ENCODE results near the gene SYP. TPM values are rescaled to one million over a fixed set of nuclear protein-coding genes. Genes with fewer than 3 reads are reported as not detected.
"Not testable (repeated sequence)": the region's sequence is repeated elsewhere in the genome, so short reads cannot be mapped to it uniquely, and the experiment has no call there.

SYP gene
- total RNA-seq, 4 donors from 2014 or later: 0.30 to 1.6 (median 1.3) TPM; not detected in 1

- TF ChIP-seq POLR2A (IDR thresholded peaks at IDR 0.05) (no peak), EP300 (IDR thresholded peaks at IDR 0.05) (no peak), CTCF (IDR thresholded peaks at IDR 0.05) (no peak), POLR2AphosphoS5 (IDR thresholded peaks at IDR 0.05) (no peak)
- Histone ChIP-seq H3K4me1 (no peaks in the 10 kb centered on the region), H3K27ac (peak overlapping the region; percentile 94), H3K36me3 (no peaks in the 10 kb centered on the region), H3K27me3 (no peaks in the 10 kb centered on the region), H3K9me3 (no peaks in the 10 kb centered on the region), H3K4me3 (peak overlapping the region; percentile 52)
- no peak for DNase-seq (ENCODE audit: low spot score in 2 of 2)
- 46% methylated on average over 18 of the region's 18 CpGs for WGBS
These were observed 44.6 kb downstream of the SYP start for GRCh38 chrX:49155243-49155899.

DNA sequence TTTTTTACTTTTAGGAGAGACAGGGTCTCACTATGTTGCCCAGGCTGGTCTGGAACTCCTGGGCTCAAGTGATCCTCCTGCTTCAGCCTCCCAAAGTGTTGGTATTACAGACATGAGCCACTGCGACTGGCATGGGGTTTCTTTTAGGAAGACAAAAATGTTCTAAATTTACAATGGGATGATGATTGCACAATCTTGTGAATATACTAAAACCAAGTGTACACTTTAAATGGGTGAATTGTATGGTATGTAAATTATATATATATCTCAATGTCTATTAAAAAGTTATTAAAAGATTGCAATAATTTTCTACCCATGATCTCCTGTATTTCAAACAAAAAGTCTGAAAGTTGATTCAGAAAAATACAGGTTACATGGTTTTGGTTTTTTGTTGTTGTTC is 46.5 kb downstream of the SYP start:
- DNase-seq (ENCODE audit: low spot score in 2 of 2): no peak

GRCh38 chrX:49149291-49149690 is 50.7 kb downstream of the SYP start:
- H3K27me3 ChIP-seq; DNase-seq (ENCODE audit: low spot score in 2 of 2); H3K27ac ChIP-seq; H3K4me3 ChIP-seq; H3K4me1 ChIP-seq; H3K9me3 ChIP-seq; H3K36me3 ChIP-seq: not testable (repeated sequence)
- WGBS: 85% methylated on average over 11 of the region's 14 CpGs

More for the DNA sequence above, 46.5 kb downstream of the SYP start:
- TF ChIP-seq CTCF (IDR thresholded peaks at IDR 0.05) (no peak), POLR2AphosphoS5 (IDR thresholded peaks at IDR 0.05) (no peak), POLR2A (IDR thresholded peaks at IDR 0.05) (no peak), EP300 (IDR thresholded peaks at IDR 0.05) (no peak)
- H3K27ac ChIP-seq: no peak overlapping the region
- H3K4me1 ChIP-seq: no peaks in the 10 kb centered on the region
- H3K27me3 ChIP-seq: no peaks in the 10 kb centered on the region
- no peaks in the 10 kb centered on the region for H3K9me3 ChIP-seq
- 83% methylated on average over 1 of the region's 1 CpG for WGBS
- H3K4me3 ChIP-seq: no peak overlapping the region
- no peaks in the 10 kb centered on the region for H3K36me3 ChIP-seq

DNA sequence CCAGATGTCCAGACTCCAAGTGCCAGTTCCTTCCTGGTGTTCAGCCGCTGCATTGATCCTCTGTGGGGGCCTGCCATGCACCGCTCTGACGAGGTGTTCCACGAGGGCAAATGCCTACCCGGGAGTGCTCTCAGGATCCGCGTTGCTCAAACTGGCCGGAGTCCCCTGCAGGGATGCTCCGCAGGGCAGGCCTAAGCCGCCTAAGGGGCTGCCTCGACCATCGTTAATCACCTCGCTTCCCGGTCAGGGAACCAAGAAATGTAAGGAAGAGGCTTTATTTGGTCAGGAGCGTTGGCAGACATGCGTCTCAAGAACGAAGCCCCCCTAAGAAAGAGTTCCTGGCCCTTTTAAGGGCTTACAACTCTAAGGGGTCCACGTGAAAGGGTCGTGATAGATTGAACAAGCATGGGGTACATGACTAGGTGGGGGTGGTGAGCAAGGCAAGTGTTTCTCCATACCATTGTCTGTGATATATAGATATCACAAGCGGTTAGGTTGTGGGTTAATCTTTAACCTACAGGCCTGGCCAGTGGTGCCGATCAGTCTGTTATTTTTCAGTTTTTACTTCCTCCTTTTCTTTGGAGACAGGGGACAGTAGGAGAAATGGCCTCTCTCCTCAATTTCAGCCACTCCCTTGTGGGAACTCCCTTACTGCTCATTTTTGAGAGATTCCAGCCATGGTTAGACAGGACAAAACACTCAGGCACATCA is 51.4 kb downstream of the SYP start:
- DNase-seq (ENCODE audit: low spot score in 2 of 2); H3K27ac ChIP-seq; H3K36me3 ChIP-seq; H3K9me3 ChIP-seq; H3K4me1 ChIP-seq; H3K4me3 ChIP-seq; H3K27me3 ChIP-seq: not testable (repeated sequence)
- 84% methylated on average over 21 of the region's 21 CpGs for WGBS

DNA sequence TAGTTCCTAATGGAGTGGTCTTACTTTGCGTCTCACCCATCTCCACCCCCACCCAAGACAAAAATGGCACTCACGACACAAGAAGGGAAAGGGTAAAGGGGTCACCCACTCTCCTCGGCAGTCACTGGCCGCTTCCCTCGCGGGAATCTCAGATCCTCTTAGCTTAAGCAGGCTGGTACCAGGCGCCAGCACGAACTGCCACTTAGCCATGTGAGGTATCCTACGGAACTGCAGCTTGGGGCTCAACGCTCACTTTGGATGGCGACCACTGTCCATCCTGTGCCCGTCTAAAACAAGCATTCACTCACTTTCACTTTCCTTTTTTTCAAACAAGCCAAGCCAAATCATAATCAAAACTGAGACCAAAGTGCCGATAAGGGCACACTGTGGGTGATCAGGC is 52.1 kb downstream of the SYP start:
- WGBS: 87% methylated on average over 13 of the region's 13 CpGs
- Histone ChIP-seq H3K36me3 (no peaks in the 10 kb centered on the region), H3K27ac (no peak overlapping the region), H3K4me3 (no peak overlapping the region), H3K9me3 (no peaks in the 10 kb centered on the region), H3K4me1 (no peaks in the 10 kb centered on the region), H3K27me3 (no peaks in the 10 kb centered on the region)
- TF ChIP-seq POLR2A (IDR thresholded peaks at IDR 0.05): no peak
- no peak for TF ChIP-seq CTCF (IDR thresholded peaks at IDR 0.05)
- TF ChIP-seq EP300 (IDR thresholded peaks at IDR 0.05): no peak
- TF ChIP-seq POLR2AphosphoS5 (IDR thresholded peaks at IDR 0.05): no peak
- DNase-seq (ENCODE audit: low spot score in 2 of 2): no peak

DNA sequence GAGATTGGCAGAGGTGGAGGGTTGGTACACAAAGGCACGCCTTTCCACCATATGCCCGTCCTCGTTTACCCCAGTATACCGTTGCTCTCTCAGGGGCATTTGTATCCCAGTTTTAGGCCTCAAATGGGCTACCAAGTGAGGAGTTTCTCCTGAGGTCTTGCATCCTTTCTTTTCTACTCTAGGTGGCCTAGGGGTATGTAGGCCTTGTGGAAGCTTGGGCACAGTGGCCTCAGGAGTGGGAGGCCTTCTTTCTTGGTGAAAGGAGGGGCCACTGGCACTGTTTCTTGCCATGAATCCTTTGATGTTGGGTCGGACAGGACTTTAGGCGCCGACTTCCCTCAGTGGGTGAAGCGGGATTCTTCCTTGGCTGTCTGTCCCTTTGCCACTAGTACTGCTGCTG is 52.7 kb downstream of the SYP start:
- Histone ChIP-seq H3K27ac (no peak overlapping the region), H3K27me3 (no peaks in the 10 kb centered on the region), H3K4me1 (no peaks in the 10 kb centered on the region), H3K4me3 (no peak overlapping the region), H3K36me3 (no peaks in the 10 kb centered on the region), H3K9me3 (no peaks in the 10 kb centered on the region)
- WGBS: 87% methylated on average over 8 of the region's 8 CpGs
- DNase-seq (ENCODE audit: low spot score in 2 of 2): no peak
- TF ChIP-seq EP300 (IDR thresholded peaks at IDR 0.05) (no peak), POLR2AphosphoS5 (IDR thresholded peaks at IDR 0.05) (no peak), CTCF (IDR thresholded peaks at IDR 0.05) (no peak), POLR2A (IDR thresholded peaks at IDR 0.05) (no peak)

- H3K4me3 ChIP-seq; DNase-seq (ENCODE audit: low spot score in 2 of 2); H3K27ac ChIP-seq; H3K27me3 ChIP-seq; H3K9me3 ChIP-seq; H3K4me1 ChIP-seq; H3K36me3 ChIP-seq: not testable (repeated sequence)
- WGBS: 71% methylated on average over 5 of the region's 7 CpGs
These were observed 56.8 kb downstream of the SYP start for GRCh38 chrX:49143154-49143553.

GRCh38 chrX:49142264-49142663 is 57.7 kb downstream of the SYP start:
- H3K36me3 ChIP-seq; H3K4me1 ChIP-seq; DNase-seq (ENCODE audit: low spot score in 2 of 2); H3K27ac ChIP-seq; H3K4me3 ChIP-seq; H3K9me3 ChIP-seq; H3K27me3 ChIP-seq: not testable (repeated sequence)
- 56% methylated on average over 9 of the region's 9 CpGs for WGBS

Measured in suprapubic skin (tissue), 4 donors.